SK-N-SH (cell line): ENCODE data around the gene CNTN4.

Source experiments
- EZH2phosphoT487 ChIP-seq: fragments of 200-600 bp; sonication (generic); IDR thresholded peaks from 2 replicates; pipeline ENCODE4 v1.6.1; 2017; ENCODE audit warnings: low read depth, mixed run types, mild to moderate bottlenecking, antibody characterized with exemption, moderate library complexity, borderline replicate concordance
- FOSL2 ChIP-seq: IDR thresholded peaks from 2 replicates; pipeline ENCODE4 v1.4.0; 2012; ENCODE audit warnings: low read depth, mild to moderate bottlenecking, moderate library complexity, borderline replicate concordance
- NFIC ChIP-seq: IDR thresholded peaks from 2 replicates; pipeline ENCODE4 v1.4.0; 2012; ENCODE audit warnings: borderline replicate concordance
- NRF1 ChIP-seq: IDR thresholded peaks from 2 replicates; pipeline ENCODE4 v1.6.1; 2012; ENCODE audit warnings: low read depth, mild to moderate bottlenecking, low read length
- TCF12 ChIP-seq: IDR thresholded peaks from 2 replicates; pipeline ENCODE4 v1.4.0; 2012
- TEAD4 ChIP-seq: IDR thresholded peaks from 2 replicates; pipeline ENCODE4 v1.4.0; 2012; ENCODE audit warnings: mild to moderate bottlenecking, borderline replicate concordance; ENCODE audit not compliant: insufficient read depth
- YY1 ChIP-seq: IDR thresholded peaks from 2 replicates; pipeline ENCODE4 v1.4.0; 2012; ENCODE audit warnings: low read depth, mild to moderate bottlenecking
- TF ChIP-seq, protein P1 (sequence below): fragments of 200-600 bp; sonication (generic); IDR thresholded peaks from 2 replicates; pipeline ENCODE4 v1.6.1; 2017; ENCODE audit warnings: antibody characterized with exemption, mild to moderate bottlenecking, moderate library complexity
- TF ChIP-seq, protein P2 (sequence below): fragments of 150-350 bp; IDR thresholded peaks from 2 replicates; pipeline ENCODE4 v1.6.1; 2017; ENCODE audit warnings: antibody characterized with exemption, low read length, low read depth, borderline replicate concordance
- TF ChIP-seq, protein P3 (sequence below): IDR thresholded peaks from 2 replicates; pipeline ENCODE4 v1.4.0; 2012; ENCODE audit warnings: low read depth

GRCh38 chr3:2984005-2984830 is 885.6 kb downstream of the CNTN4 start:
- TF ChIP-seq, protein P1, sequence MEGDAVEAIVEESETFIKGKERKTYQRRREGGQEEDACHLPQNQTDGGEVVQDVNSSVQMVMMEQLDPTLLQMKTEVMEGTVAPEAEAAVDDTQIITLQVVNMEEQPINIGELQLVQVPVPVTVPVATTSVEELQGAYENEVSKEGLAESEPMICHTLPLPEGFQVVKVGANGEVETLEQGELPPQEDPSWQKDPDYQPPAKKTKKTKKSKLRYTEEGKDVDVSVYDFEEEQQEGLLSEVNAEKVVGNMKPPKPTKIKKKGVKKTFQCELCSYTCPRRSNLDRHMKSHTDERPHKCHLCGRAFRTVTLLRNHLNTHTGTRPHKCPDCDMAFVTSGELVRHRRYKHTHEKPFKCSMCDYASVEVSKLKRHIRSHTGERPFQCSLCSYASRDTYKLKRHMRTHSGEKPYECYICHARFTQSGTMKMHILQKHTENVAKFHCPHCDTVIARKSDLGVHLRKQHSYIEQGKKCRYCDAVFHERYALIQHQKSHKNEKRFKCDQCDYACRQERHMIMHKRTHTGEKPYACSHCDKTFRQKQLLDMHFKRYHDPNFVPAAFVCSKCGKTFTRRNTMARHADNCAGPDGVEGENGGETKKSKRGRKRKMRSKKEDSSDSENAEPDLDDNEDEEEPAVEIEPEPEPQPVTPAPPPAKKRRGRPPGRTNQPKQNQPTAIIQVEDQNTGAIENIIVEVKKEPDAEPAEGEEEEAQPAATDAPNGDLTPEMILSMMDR, result no peak
- TF ChIP-seq YY1 (no peak), EZH2phosphoT487 (no peak), NRF1 (no peak), TCF12 (no peak), FOSL2 (no peak), NFIC (no peak), TEAD4 (no peak)
- TF ChIP-seq, protein P2, sequence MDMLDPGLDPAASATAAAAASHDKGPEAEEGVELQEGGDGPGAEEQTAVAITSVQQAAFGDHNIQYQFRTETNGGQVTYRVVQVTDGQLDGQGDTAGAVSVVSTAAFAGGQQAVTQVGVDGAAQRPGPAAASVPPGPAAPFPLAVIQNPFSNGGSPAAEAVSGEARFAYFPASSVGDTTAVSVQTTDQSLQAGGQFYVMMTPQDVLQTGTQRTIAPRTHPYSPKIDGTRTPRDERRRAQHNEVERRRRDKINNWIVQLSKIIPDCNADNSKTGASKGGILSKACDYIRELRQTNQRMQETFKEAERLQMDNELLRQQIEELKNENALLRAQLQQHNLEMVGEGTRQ, result no peak
- TF ChIP-seq, protein P3, sequence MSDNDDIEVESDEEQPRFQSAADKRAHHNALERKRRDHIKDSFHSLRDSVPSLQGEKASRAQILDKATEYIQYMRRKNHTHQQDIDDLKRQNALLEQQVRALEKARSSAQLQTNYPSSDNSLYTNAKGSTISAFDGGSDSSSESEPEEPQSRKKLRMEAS, result no peak
